GM10266 (cell line): ENCODE data around the gene NECTIN1.

ENCODE experiments used
- DNase-seq: peaks from one replicate; pipeline ENCODE4 v3.0.0; 2012; ENCODE audit errors: extremely low spot score
- CTCF ChIP-seq: IDR thresholded peaks from 2 replicates; pipeline ENCODE4 v1.5.1; 2012; ENCODE audit warnings: mild to moderate bottlenecking, low read depth; ENCODE audit not compliant: control insufficient read depth, insufficient read depth; ENCODE audit errors: missing control alignments

The NECTIN1 gene

DNA sequence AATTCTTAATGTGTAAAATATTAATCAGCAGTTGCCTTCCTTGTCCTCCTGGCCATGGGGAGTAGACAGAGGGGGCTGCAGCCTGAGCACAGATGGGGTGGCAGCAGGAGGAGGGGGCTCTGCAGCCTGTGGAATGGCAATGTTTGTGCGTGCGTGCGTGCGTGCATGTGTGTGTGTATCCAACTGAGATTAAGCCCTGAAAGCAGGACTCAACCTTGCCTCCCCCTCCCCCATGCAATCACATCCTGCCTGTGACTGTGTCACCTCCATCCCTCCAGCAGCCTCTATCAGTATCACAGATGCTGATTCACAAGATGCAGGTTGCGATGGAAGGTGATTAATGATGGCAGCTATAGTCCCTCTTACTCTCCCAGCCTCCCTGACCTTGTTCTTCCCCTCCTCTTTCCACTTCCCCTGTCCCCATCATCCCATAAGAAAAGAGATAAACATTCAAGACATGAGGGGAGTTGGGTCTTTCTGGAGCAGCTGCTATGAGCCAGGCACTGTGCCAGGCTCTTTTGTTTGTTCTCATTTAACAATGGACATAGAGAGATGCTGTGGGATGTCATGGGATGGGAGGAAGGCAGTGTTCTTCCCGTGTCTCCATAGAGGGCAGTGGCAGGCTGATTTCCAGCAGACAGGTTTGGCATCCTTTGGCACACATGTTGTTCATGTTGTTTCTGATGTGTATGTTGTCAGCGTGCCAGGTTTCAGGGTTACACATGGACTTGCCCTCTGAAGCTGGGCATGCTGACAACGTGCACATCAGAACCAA is 43.8 kb upstream of the NECTIN1 start:
- TF ChIP-seq CTCF = no peak
- DNase-seq = no peak

DNA sequence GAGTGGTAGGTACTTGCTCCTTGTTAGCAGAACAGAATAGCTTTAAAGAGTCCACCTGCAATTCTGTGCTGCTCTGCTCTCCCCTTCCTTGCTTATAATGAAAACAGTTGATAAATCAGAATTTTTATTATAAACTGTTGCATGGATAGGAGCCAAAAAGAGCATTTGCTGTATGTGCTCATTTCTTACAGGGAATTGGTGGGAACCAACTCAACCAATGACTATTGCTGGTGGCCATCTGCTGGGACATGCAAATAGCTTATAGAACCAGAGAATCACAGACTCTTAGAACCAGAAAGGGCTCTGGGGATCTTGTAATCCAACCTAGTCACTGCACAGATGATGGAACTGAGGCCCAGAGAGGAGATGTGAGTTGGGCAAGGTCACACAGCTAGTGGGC is 43.1 kb upstream of the NECTIN1 start:
- no peak for TF ChIP-seq CTCF
- no peak for DNase-seq

- no peak for DNase-seq
- TF ChIP-seq CTCF = no peak
Observed at GRCh38 chr11:119771172-119771770, 42.3 kb upstream of the NECTIN1 start.

DNA sequence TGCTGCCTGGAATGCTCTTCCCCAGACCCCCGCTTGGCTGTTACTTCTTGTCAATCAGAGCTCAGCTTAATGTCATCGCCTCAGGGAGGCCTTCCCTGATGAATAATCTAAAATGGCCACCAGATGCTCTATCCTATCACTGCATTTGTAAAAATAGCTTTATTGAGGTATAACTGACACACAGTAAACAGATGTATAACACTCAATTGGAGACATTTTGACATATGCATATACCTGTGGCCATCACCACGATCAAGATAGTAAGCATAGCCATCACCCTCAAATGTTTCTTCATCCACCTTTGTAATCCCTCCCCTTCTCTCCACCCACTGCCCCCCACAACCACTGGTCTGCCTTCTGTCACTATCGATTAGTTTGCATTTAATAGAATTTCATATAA is 36.6 kb upstream of the NECTIN1 start:
- no peak for TF ChIP-seq CTCF
- no peak for DNase-seq

DNA sequence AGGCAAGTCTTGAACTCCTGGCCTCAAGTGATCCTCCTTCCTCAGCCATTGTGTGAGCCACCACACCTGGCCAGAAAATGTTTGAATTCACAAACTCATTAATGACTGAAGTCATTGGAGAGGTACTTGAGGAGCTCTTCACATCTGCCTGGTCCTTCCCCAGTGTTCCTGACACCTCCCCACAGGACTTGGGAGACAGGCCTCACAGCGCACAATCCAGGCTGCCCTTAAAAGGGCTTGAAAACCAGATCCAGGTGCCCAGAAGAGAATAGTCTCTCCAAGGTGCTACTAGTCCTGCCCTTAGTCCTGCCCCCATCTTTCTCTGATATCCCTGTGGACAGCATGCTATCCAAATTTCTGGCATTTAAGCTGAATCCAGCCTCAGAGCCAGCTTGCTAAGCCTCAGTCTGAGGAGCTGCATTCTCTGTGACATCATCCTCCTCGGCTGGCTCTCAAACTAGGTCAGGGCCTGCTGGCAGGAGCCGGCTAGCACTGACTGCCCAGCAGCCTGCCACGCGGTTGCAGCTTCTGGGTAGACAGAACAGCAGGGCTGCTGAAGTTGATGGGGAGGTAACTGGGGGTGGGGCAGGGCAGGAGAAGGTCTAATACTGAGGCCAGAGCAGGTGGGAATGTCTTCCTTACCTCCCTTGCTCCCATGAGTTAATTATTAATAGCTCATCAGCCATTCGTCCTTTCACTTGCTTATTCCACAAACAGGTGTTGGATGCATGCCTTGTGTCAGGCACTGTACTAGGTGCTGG is 35.3 kb upstream of the NECTIN1 start:
- DNase-seq = no peak
- no peak for TF ChIP-seq CTCF

DNA sequence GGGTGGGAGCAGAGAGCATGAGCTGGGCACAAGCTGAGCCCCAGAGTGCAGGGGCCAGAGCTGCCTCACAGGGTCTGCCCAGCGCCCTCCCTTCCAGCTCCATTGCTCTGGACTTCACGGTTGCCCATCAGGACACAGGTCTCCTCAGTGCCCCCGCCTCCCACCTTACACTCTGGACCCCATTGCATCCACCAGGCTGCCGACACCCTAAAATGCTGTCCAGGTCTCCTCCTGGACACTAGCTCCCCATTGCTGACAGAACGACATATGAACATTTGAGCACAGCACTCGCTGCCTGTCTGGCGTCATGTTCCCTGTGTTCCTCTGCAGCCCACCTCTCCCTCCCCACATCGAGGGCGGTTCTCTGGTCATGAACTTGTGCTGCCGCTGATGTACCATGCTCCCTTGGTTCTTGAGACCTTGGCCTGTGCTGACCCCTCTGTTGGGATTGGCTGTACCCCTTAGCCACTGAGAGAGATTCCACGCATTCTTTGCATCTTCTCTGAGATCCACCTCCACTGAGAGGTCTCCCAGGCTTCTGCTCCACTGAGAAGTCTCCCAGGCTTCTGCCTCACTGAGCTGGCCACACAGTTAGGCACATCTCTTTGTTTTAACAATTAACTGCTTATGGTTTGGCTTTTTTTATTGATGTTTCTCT is 34.2 kb upstream of the NECTIN1 start:
- no peak for DNase-seq
- TF ChIP-seq CTCF = no peak
